ENCODE measurements around the gene DLG2. TPM values are rescaled to one million over a fixed set of nuclear protein-coding genes. Genes with fewer than 3 reads are reported as not detected.

The DLG2 gene
- total and polyA plus RNA-seq, 9 of the 15 experiments (the other 6 are each of a cell fraction or from before 2014, with no cell fraction given): 0.52 to 1.6 (median 0.95) TPM

GRCh38 chr11:83922953-83923352 is 1704.2 kb downstream of the DLG2 start:
- H2AFZ ChIP-seq (ENCODE audit: low read depth, low read length): no peak overlapping the region
- no peaks in the 10 kb centered on the region for H3K27me3 ChIP-seq (ENCODE audit: control insufficient read depth in 2 of 2, insufficient read depth in 2 of 2, low read length in 2 of 2)
- H4K20me1 ChIP-seq (replicated peaks; ENCODE audit: control insufficient read depth, insufficient read depth, low read length): no peaks in the 10 kb centered on the region
- DNase-seq (ENCODE audit: extremely low read depth in 1 of 4, low spot score in 3 of 4) (no peak), FAIRE-seq (no peak), ATAC-seq (no peak)
- 5% methylated on average over 1 of the region's 1 CpG for WGBS (ENCODE audit: insufficient coverage, low coverage, missing lambda C conversion rate)
- BruUV-seq (replicated peaks): no TSS peak
- no peak for TF ChIP-seq OTX1 (CRISPR knock-in tag; IDR thresholded peaks at IDR 0.05)
- no peak for TF ChIP-seq MAFF (IDR thresholded peaks at IDR 0.05; ENCODE audit: low read length)
- no peak for TF ChIP-seq ATF7 (IDR thresholded peaks at IDR 0.05)
- TF ChIP-seq PTBP1 (IDR thresholded peaks at IDR 0.05; ENCODE audit: low read depth, low read length): no peak
- TF ChIP-seq LARP7 (IDR thresholded peaks at IDR 0.05): no peak
- no peak for TF ChIP-seq ZEB2 (IDR thresholded peaks at IDR 0.05)
- H3K9ac ChIP-seq (ENCODE audit: insufficient read depth in 1 of 2, low read depth in 2 of 2, low read length in 2 of 2): no peak overlapping the region
- CTCF ChIA-PET (ENCODE audit: low intra/inter-chr PET ratio): no interaction called here
- no peaks in the 10 kb centered on the region for H3K79me2 ChIP-seq (ENCODE audit: control insufficient read depth, insufficient read depth, low read length)
- no peak overlapping the region for H3K27ac ChIP-seq (ENCODE audit: extremely low read depth, low read depth, low read length)
- in situ Hi-C loops (cut with MboI): no loop called here
- intact Hi-C loops (cut with micrococcal nuclease): no loop called here
- no peaks in the 10 kb centered on the region for H3K36me3 ChIP-seq (ENCODE audit: control insufficient read depth, insufficient read depth, low read length)
- H3K4me1 ChIP-seq (replicated peaks in 1 of 2; ENCODE audit: control insufficient read depth in 2 of 2, insufficient read depth in 2 of 2, low read length in 2 of 2): no peaks in the 10 kb centered on the region
- H3K4me3 ChIP-seq: no peak overlapping the region
- no peak overlapping the region for H3K4me2 ChIP-seq (ENCODE audit: insufficient read depth, low read length)
- H3K9me3 ChIP-seq (replicated peaks; ENCODE audit: control insufficient read depth, insufficient read depth, low read depth, low read length): no peaks in the 10 kb centered on the region
- H3K9me1 ChIP-seq (ENCODE audit: control insufficient read depth, insufficient read depth, low read length): no peaks in the 10 kb centered on the region
- POLR2A ChIA-PET: no interaction called here

GRCh38 chr11:83922318-83922717 is 1704.8 kb downstream of the DLG2 start:
- ATAC-seq (no peak), FAIRE-seq (no peak), DNase-seq (ENCODE audit: extremely low read depth in 1 of 4, low spot score in 3 of 4) (no peak)
- Histone ChIP-seq H3K9me1 (ENCODE audit: control insufficient read depth, insufficient read depth, low read length) (no peaks in the 10 kb centered on the region), H3K9me3 (replicated peaks; ENCODE audit: control insufficient read depth, insufficient read depth, low read depth, low read length) (no peaks in the 10 kb centered on the region), H3K36me3 (ENCODE audit: control insufficient read depth, insufficient read depth, low read length) (no peaks in the 10 kb centered on the region), H2AFZ (ENCODE audit: low read depth, low read length) (no peak overlapping the region), H3K9ac (ENCODE audit: insufficient read depth in 1 of 2, low read depth in 2 of 2, low read length in 2 of 2) (no peak overlapping the region), H3K79me2 (ENCODE audit: control insufficient read depth, insufficient read depth, low read length) (no peaks in the 10 kb centered on the region), H3K27me3 (ENCODE audit: control insufficient read depth in 2 of 2, insufficient read depth in 2 of 2, low read length in 2 of 2) (no peaks in the 10 kb centered on the region), H3K4me1 (replicated peaks in 1 of 2; ENCODE audit: control insufficient read depth in 2 of 2, insufficient read depth in 2 of 2, low read length in 2 of 2) (no peaks in the 10 kb centered on the region), H3K4me3 (no peak overlapping the region), H3K4me2 (ENCODE audit: insufficient read depth, low read length) (no peak overlapping the region), H3K27ac (ENCODE audit: extremely low read depth, low read depth, low read length) (no peak overlapping the region), H4K20me1 (replicated peaks; ENCODE audit: control insufficient read depth, insufficient read depth, low read length) (no peaks in the 10 kb centered on the region)
- in situ Hi-C loops (cut with MboI) (no loop called here), intact Hi-C loops (cut with micrococcal nuclease) (no loop called here)
- ChIA-PET CTCF (ENCODE audit: low intra/inter-chr PET ratio) (no interaction called here), POLR2A (no interaction called here)
- WGBS (ENCODE audit: insufficient coverage, low coverage, missing lambda C conversion rate): 0% methylated on average over 4 of the region's 4 CpGs
- no TSS peak for BruUV-seq (replicated peaks)
- TF ChIP-seq SREBF2 (CRISPR knock-in tag; IDR thresholded peaks at IDR 0.05) (no peak), MCM7 (IDR thresholded peaks at IDR 0.05) (no peak), TCF7 (IDR thresholded peaks at IDR 0.05; ENCODE audit: borderline replicate concordance) (no peak), HDAC2 (IDR thresholded peaks at IDR 0.05) (no peak), CBFB (CRISPR knock-in tag; IDR thresholded peaks at IDR 0.05) (no peak), PRMT5 (CRISPR knock-in tag; IDR thresholded peaks at IDR 0.05) (no peak), ESRRA (IDR thresholded peaks at IDR 0.05; ENCODE audit: borderline replicate concordance, low read depth) (no peak), CBX3 (IDR thresholded peaks at IDR 0.05; ENCODE audit: borderline replicate concordance in 1 of 2, low read length in 2 of 2) (no peak), GTF2E2 (tag; IDR thresholded peaks at IDR 0.05) (no peak), ZBTB8A (IDR thresholded peaks at IDR 0.05; ENCODE audit: partially characterized antibody) (no peak), TBP (optimal IDR thresholded peaks at IDR 0.05; ENCODE audit: low read depth, low read length) (no peak), IRF2 (CRISPR knock-in tag; IDR thresholded peaks at IDR 0.05) (no peak), ZNF395 (CRISPR knock-in tag; IDR thresholded peaks at IDR 0.05) (no peak), E2F5 (CRISPR knock-in tag; IDR thresholded peaks at IDR 0.05) (no peak)

All from K562 (cell line).